BLaER1 treated with 17β-estradiol and CSF1 and Interleukin-3, amounts not matched to agents 10 nM and 100 nM (cell line): ENCODE data around the gene RFX1.
"Not testable (repeated sequence)": the region's sequence is repeated elsewhere in the genome, so short reads cannot be mapped to it uniquely, and the experiment has no call there.

Source experiments
- H3K27ac ChIP-seq, 11 experiments: shearing (Covaris generic); formaldehyde crosslinking; 2 replicates each; pipeline ENCODE4 v1.8.1; 2022
- H3K27me3 ChIP-seq, 11 experiments: shearing (Covaris generic); formaldehyde crosslinking; 2 replicates each; pipeline ENCODE4 v1.8.1; 2022
- H3K36me3 ChIP-seq, 11 experiments: shearing (Covaris generic); formaldehyde crosslinking; 2 replicates each; pipeline ENCODE4 v1.8.1; 2022
- H3K4me1 ChIP-seq, 10 experiments: shearing (Covaris generic); formaldehyde crosslinking; 2 replicates each; pipeline ENCODE4 v1.8.1; 2022
- H3K4me2 ChIP-seq, 11 experiments: shearing (Covaris generic); formaldehyde crosslinking; 2 replicates each; pipeline ENCODE4 v1.8.1; 2022
- H3K4me3 ChIP-seq, 10 experiments: shearing (Covaris generic); formaldehyde crosslinking; 2 replicates each; pipeline ENCODE4 v1.8.1; 2022
- H3K9ac ChIP-seq, 11 experiments: shearing (Covaris generic); formaldehyde crosslinking; 2 replicates each; pipeline ENCODE4 v1.8.1; 2022
- H3K9me3 ChIP-seq, 11 experiments: shearing (Covaris generic); formaldehyde crosslinking; replicated peaks in 1 of 11; 2 replicates each; pipeline ENCODE4 v1.8.1; 2022
- H4K20me1 ChIP-seq, 11 experiments: shearing (Covaris generic); formaldehyde crosslinking; 2 replicates each; pipeline ENCODE4 v1.8.1; 2022
- Cebpa-rat ChIP-seq, 11 experiments: shearing (Covaris generic); IDR thresholded peaks; 2 replicates each; pipeline ENCODE4 v1.8.1; 2022

RFX1 gene

GRCh38 chr19:13930402-13930801 lies 75.7 kb downstream of the RFX1 start:
- Histone ChIP-seq H3K27ac (no peak overlapping the region; a peak in 1 of 22 replicates), H3K4me2 (no peak overlapping the region), H4K20me1 (peaks cover 0 to 19% (median 0%) of the 10 kb centered on the region in 11 experiments; a peak in 5 of 22 replicates), H3K27me3 (no peaks in the 10 kb centered on the region), H3K4me1 (peaks cover 0 to 16% (median 6%) of the 10 kb centered on the region in 10 experiments; a peak in 10 of 20 replicates), H3K9ac (0 out of 22 replicates have a peak overlapping the region, but pooled peaks of 1 of the 11 experiments have one; percentile 18), H3K9me3 (no peaks in the 10 kb centered on the region), H3K36me3 (peaks cover 34 to 52% (median 47%) of the 10 kb centered on the region in 11 experiments), H3K4me3 (no peak overlapping the region)
- TF ChIP-seq Cebpa-rat (IDR thresholded peaks at IDR 0.05), result no peak

DNA sequence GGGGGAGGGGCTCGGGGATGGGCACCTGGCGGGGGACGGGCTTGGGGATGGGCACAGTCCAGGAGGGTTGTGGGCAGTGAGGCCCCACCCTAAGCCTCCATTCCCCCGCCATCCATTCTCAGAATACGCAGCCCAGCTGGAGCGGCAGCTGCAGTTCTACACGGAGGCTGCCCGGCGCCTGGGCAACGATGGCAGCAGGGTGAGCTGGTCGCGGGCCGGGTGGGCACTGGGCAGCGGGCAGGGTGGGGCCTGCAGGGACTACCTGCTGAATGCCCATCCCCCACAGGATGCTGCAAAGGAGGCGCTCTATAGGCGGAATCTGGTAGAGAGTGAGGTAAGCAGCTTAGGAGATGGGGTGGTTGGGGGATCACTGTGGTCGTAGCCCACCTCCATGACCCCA lies 76.2 kb downstream of the RFX1 start:
- Histone ChIP-seq H3K4me3 (no peak overlapping the region), H3K27me3 (no peaks in the 10 kb centered on the region), H3K36me3 (peaks cover 39 to 57% (median 52%) of the 10 kb centered on the region in 11 experiments), H4K20me1 (peaks cover 0 to 19% (median 0%) of the 10 kb centered on the region in 11 experiments; a peak in 5 of 22 replicates), H3K9ac (no peak overlapping the region), H3K9me3 (no peaks in the 10 kb centered on the region), H3K4me1 (peaks cover 0 to 15% (median 6%) of the 10 kb centered on the region in 10 experiments; a peak in 10 of 20 replicates), H3K4me2 (no peak overlapping the region), H3K27ac (no peak overlapping the region)
- TF ChIP-seq Cebpa-rat (IDR thresholded peaks at IDR 0.05), result no peak

- no peak for TF ChIP-seq Cebpa-rat (IDR thresholded peaks at IDR 0.05)
- H3K9ac ChIP-seq, result no peak overlapping the region
Measured at GRCh38 chr19:13929340-13929739, 76.8 kb downstream of the RFX1 start.

DNA sequence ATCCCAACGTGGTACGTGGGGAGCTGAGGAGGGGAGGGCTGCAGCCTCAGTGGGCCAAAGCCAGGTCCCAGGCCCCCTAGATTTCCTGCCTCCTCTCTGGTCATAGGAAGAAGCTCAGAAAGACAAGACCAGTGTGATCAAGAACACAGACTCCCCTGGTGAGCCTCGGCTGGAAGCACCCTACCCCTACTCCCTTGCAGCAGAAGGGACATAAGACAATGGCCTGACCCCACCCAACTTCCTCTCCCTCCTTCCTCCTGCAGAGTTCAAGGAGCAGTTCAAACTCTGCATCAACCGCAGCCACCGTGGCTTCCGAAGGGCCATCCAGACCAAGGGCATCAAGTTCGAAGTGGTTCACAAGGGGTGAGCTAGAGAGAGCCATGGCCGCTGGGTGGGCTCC lies 79.4 kb downstream of the RFX1 start:
- H3K4me1 ChIP-seq, result peaks cover 0 to 15% (median 6%) of the 10 kb centered on the region in 10 experiments; a peak in 10 of 20 replicates
- peak overlapping the region in 1 of 11 experiments; percentile 8; a peak in 1 of 22 replicates for H3K9ac ChIP-seq
- H3K36me3 ChIP-seq, result peaks cover 70 to 89% (median 82%) of the 10 kb centered on the region in 11 experiments
- H4K20me1 ChIP-seq, result peaks cover 0 to 13% (median 0%) of the 10 kb centered on the region in 11 experiments; a peak in 4 of 22 replicates
- TF ChIP-seq Cebpa-rat (IDR thresholded peaks at IDR 0.05), result no peak
- no peak overlapping the region for H3K4me3 ChIP-seq
- peak overlapping the region in 2 of 11 experiments; percentile 20 to 32; a peak in 4 of 22 replicates for H3K27ac ChIP-seq
- peak overlapping the region in 5 of 11 experiments; percentile 22 to 63 (median 57); a peak in 9 of 22 replicates for H3K4me2 ChIP-seq
- no peaks in the 10 kb centered on the region for H3K9me3 ChIP-seq
- H3K27me3 ChIP-seq, result no peaks in the 10 kb centered on the region

More at GRCh38 chr19:13929340-13929739, 76.8 kb downstream of the RFX1 start:
- Histone ChIP-seq H3K36me3 (peaks cover 45 to 63% (median 57%) of the 10 kb centered on the region in 11 experiments), H3K4me1 (peaks cover 0 to 15% (median 6%) of the 10 kb centered on the region in 10 experiments; a peak in 10 of 20 replicates), H3K27ac (no peak overlapping the region), H3K27me3 (no peaks in the 10 kb centered on the region), H4K20me1 (peaks cover 0 to 19% (median 0%) of the 10 kb centered on the region in 11 experiments; a peak in 5 of 22 replicates), H3K9me3 (no peaks in the 10 kb centered on the region), H3K4me2 (no peak overlapping the region), H3K4me3 (no peak overlapping the region)

DNA sequence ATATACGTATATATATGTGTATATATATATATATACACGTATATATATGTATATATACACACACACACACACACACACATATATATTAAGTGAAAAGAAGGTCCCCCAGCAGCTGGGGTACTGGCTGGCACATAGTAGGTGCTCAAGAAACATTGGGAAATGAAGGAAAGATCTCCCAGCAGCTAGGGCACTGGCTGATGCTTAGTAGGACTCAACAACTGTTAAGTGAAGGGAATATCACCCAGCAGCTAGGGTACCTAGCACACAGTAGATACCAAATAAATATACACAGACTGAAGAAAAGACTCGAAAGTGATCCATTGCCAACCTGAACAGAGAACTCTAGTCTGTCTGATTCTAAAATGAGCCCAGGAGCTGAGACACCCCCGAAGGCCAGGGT lies 80.1 kb downstream of the RFX1 start:
- H3K9me3 ChIP-seq, result peaks cover under 1 to 6% (median 4%) of the 10 kb centered on the region in 11 experiments; a peak in 21 of 22 replicates
- peak overlapping the region in 5 of 11 experiments; percentile 22 to 63 (median 57); a peak in 7 of 22 replicates for H3K4me2 ChIP-seq
- H3K9ac ChIP-seq, result no peak overlapping the region
- H4K20me1 ChIP-seq, result peaks cover 0 to 13% (median 0%) of the 10 kb centered on the region in 11 experiments; a peak in 4 of 22 replicates
- H3K27ac ChIP-seq, result peak overlapping the region in 2 of 11 experiments; percentile 20 to 32; a peak in 2 of 22 replicates
- peaks cover 0 to 15% (median 6%) of the 10 kb centered on the region in 10 experiments; a peak in 10 of 20 replicates for H3K4me1 ChIP-seq
- H3K36me3 ChIP-seq, result peaks cover 75 to 90% (median 82%) of the 10 kb centered on the region in 11 experiments
- H3K27me3 ChIP-seq, result no peaks in the 10 kb centered on the region
- TF ChIP-seq Cebpa-rat (IDR thresholded peaks at IDR 0.05), result no peak
- H3K4me3 ChIP-seq, result no peak overlapping the region

- Histone ChIP-seq H4K20me1 (peaks cover 0 to 6% (median 0%) of the 10 kb centered on the region in 11 experiments; a peak in 2 of 22 replicates), H3K4me1 (peaks cover 0 to 15% (median 6%) of the 10 kb centered on the region in 10 experiments; a peak in 9 of 20 replicates), H3K4me3 (no peak overlapping the region), H3K4me2 (no peak overlapping the region), H3K27ac (no peak overlapping the region), H3K9me3 (peaks cover 7 to 16% (median 11%) of the 10 kb centered on the region in 11 experiments; a peak in 21 of 22 replicates), H3K36me3 (peaks cover 91 to 96% (median 94%) of the 10 kb centered on the region in 11 experiments), H3K9ac (no peak overlapping the region), H3K27me3 (no peaks in the 10 kb centered on the region)
- TF ChIP-seq Cebpa-rat (IDR thresholded peaks at IDR 0.05), result no peak
Measured at GRCh38 chr19:13923194-13923987, 82.7 kb downstream of the RFX1 start.

GRCh38 chr19:13922118-13922517 lies 84.0 kb downstream of the RFX1 start:
- peaks cover 7 to 16% (median 11%) of the 10 kb centered on the region in 11 experiments; a peak in 21 of 22 replicates for H3K9me3 ChIP-seq
- H3K4me3 ChIP-seq, H3K27me3 ChIP-seq, H3K27ac ChIP-seq, H3K4me2 ChIP-seq, H4K20me1 ChIP-seq, H3K9ac ChIP-seq: not testable (repeated sequence)
- H3K4me1 ChIP-seq, result peaks cover 0 to 12% (median 5%) of the 10 kb centered on the region in 10 experiments; a peak in 9 of 20 replicates
- H3K36me3 ChIP-seq, result peaks cover 89 to 97% (median 94%) of the 10 kb centered on the region in 11 experiments

DNA sequence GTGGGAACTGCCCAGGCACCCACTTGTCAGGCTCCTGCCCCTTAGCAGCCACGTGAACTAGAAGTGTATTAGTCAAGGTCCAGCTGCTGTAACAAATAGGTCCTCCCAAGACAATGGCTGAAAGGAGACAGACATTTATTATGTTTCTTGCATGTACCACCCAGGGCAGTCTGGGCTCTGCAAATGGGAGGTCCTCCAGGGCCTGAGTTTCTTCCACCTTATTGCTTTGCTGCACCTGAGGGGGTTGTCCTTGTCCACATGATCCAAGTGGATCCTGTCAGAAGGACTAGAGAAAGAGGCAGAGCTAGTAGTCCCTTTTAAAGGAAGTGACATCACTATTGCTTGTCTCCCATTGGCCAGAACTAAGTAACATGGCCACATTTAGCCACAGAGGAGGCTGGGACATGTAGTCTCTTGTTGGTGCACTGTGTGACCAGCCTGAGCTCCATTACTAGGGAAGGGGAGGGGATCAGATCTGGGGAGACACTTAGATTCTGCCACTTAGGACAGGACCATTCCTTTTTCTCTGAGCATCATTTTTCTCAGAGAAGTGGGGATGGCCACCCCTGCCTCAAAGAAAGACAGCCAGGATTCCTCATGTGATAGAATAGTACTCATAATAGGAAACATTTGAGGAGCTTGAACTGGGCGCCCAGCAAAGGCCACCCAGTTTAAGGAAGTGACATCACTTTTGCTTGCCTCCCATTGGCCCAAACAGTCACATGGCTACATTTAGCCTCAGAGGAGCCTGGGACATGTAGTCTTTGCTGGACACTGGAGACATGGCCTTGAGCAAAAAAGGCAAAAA lies 85.0 kb downstream of the RFX1 start:
- H4K20me1 ChIP-seq, result no peaks in the 10 kb centered on the region; a peak in 1 of 22 replicates
- no peak overlapping the region for H3K4me3 ChIP-seq
- no peak overlapping the region for H3K4me2 ChIP-seq
- TF ChIP-seq Cebpa-rat (IDR thresholded peaks at IDR 0.05), result no peak
- peak overlapping the region in 1 of 11 experiments; percentile 5; a peak in 1 of 22 replicates for H3K27ac ChIP-seq
- H3K36me3 ChIP-seq, result peaks cover 87 to 97% (median 93%) of the 10 kb centered on the region in 11 experiments
- no peak overlapping the region for H3K9ac ChIP-seq
- H3K9me3 ChIP-seq, result peaks cover 7 to 16% (median 11%) of the 10 kb centered on the region in 11 experiments; a peak in 21 of 22 replicates
- H3K27me3 ChIP-seq, result no peaks in the 10 kb centered on the region
- peaks cover 0 to 2% (median under 1%) of the 10 kb centered on the region in 10 experiments; a peak in 8 of 20 replicates for H3K4me1 ChIP-seq
